ENCODE data around the gene TRIM41. TPM values are rescaled to one million over a fixed set of nuclear protein-coding genes. Genes with fewer than 3 reads are reported as not detected.

The TRIM41 gene
- total RNA-seq, 1 donor from 2014 or later, result 26.9 TPM

GRCh38 chr5:181219262-181220177 is 3.6 kb upstream of the TRIM41 start:
- Histone ChIP-seq H3K9me3 (no peaks in the 10 kb centered on the region), H3K4me3 (no peak overlapping the region), H3K36me3 (no peaks in the 10 kb centered on the region), H3K27ac (no peak overlapping the region), H3K4me1 (peaks cover 14% of the 10 kb centered on the region), H3K27me3 (no peaks in the 10 kb centered on the region)
- no peak for ATAC-seq
- no peak for DNase-seq
- intact Hi-C loops (cut with DNase I), result no loop called here
- TF ChIP-seq CTCF (IDR thresholded peaks at IDR 0.05), result no peak

- no peak for ATAC-seq
- intact Hi-C loops (cut with DNase I), result no loop called here
- DNase-seq, result no peak
- TF ChIP-seq CTCF (IDR thresholded peaks at IDR 0.05), result no peak
- Histone ChIP-seq H3K36me3 (no peaks in the 10 kb centered on the region), H3K27ac (no peak overlapping the region), H3K27me3 (no peaks in the 10 kb centered on the region), H3K4me1 (peaks cover 16% of the 10 kb centered on the region), H3K4me3 (no peak overlapping the region), H3K9me3 (no peaks in the 10 kb centered on the region)
Measured at GRCh38 chr5:181220178-181220515, 2.9 kb upstream of the TRIM41 start.

DNA sequence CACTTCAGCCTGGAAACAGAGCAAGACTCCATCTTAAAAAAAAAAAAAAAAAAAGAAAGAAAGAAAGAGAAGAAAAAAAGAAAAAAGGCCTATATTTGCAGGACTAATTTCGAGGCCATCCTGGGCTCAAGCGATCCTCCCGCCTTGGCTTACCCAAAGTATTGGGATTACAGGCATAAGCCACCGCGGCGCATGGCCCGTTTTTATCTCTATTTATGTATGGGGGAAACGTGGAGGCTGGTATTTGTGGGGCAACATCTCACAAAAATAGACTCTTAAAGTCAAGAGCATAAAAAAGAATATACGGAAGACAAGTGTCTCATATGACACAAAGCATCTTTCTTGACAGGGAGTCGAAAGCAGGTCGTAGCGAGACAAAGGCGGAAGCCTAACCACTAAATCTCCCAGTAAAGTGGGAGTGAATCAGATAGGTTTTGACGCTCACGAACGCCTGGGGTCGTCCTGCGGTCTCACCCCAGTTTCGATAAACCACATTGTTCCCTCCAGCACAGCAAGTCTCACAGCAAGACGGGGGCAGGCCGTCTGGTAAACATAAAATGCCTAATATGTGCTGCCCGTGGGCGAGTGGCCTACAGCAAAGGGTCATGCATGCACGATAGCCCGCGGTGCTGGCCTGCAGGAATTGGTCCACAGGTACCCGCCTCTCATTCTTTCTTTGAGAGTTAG is 1.8 kb upstream of the TRIM41 start:
- ATAC-seq, result no peak
- Histone ChIP-seq H3K4me1 (peaks cover 16% of the 10 kb centered on the region), H3K9me3 (no peaks in the 10 kb centered on the region), H3K27ac (no peak overlapping the region), H3K27me3 (no peaks in the 10 kb centered on the region), H3K36me3 (no peaks in the 10 kb centered on the region), H3K4me3 (peak overlapping the region; percentile 96)
- TF ChIP-seq CTCF (IDR thresholded peaks at IDR 0.05), result no peak
- DNase-seq, result no peak
- intact Hi-C loops (cut with DNase I), result no loop called here

- no peaks in the 10 kb centered on the region for H3K36me3 ChIP-seq
- peak overlapping the region; percentile 96 for H3K4me3 ChIP-seq
- peaks cover 12% of the 10 kb centered on the region for H3K4me1 ChIP-seq
- H3K9me3 ChIP-seq, result no peaks in the 10 kb centered on the region
- no peak for TF ChIP-seq CTCF (IDR thresholded peaks at IDR 0.05)
- intact Hi-C loops (cut with DNase I), result no loop called here
- no peaks in the 10 kb centered on the region for H3K27me3 ChIP-seq
- ATAC-seq (peak; percentile 62), DNase-seq (peak; percentile 94)
- peak overlapping the region; percentile 97 for H3K27ac ChIP-seq
Measured at GRCh38 chr5:181221792-181222629, 1.1 kb upstream of the TRIM41 start.

DNA sequence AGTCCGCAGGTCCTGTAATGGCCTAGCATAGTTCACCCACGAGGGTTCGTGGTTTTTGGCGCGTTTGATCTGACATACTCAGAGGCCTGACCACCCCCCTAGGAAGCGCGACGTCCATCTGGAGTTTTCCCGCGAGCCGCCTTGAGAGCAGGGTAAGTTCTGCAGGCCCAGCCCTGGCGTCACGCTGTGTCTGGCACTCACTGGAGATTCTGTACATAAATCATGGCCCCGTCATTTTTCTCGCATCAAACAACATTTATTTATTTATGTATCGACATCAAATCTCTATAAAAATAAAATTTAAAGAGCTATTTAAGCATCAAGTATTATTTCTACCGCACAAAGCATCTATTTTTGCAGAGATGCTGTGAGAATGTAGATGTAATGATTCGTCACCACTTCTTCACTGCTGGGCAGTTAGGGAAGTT is 437 bp upstream of the TRIM41 start:
- DNase-seq, result no peak
- peaks cover 12% of the 10 kb centered on the region for H3K4me1 ChIP-seq
- H3K4me3 ChIP-seq, result peak overlapping the region; percentile 96
- H3K9me3 ChIP-seq, result no peaks in the 10 kb centered on the region
- H3K27me3 ChIP-seq, result no peaks in the 10 kb centered on the region
- ATAC-seq, result peak; percentile 1
- peak overlapping the region; percentile 97 for H3K27ac ChIP-seq
- intact Hi-C loops (cut with DNase I), result no loop called here
- no peaks in the 10 kb centered on the region for H3K36me3 ChIP-seq
- TF ChIP-seq CTCF (IDR thresholded peaks at IDR 0.05), result no peak
